Natural killer cell (primary cell): Measurements from ENCODE around the gene ARHGAP26. TPM values are rescaled to one million over a fixed set of nuclear protein-coding genes. Genes with fewer than 3 reads are reported as not detected.

Source experiments
- ATAC-seq, 3 donors: fragments of 150-1000 bp in 2 of 3; fragments of 200-7000 bp in 1 of 3; cut with Tn5 transposase; 1 replicate in 1 of 3; 2 replicates in 2 of 3; pipeline ENCODE4 v1.10.0; 2021; ENCODE audit warnings: mild to moderate bottlenecking in 2 of 3, moderate library complexity in 2 of 3
- DNase-seq, 2 donors: peaks; one replicate each; pipeline versions ENCODE4 v3.0.0 to v3.0.0-alpha.2; 2013 to 2021; ENCODE audit warnings: mixed read lengths in 1 of 2
- H3K27ac ChIP-seq: one replicate; pipeline ENCODE4 v1.5.1; 2013; ENCODE audit warnings: mild to moderate bottlenecking, low read length
- H3K27me3 ChIP-seq: one replicate; pipeline ENCODE4 v1.6.1; 2013; ENCODE audit warnings: low read length; ENCODE audit not compliant: control insufficient read depth, insufficient read depth
- H3K36me3 ChIP-seq: one replicate; pipeline ENCODE4 v1.6.1; 2013; ENCODE audit warnings: low read length; ENCODE audit not compliant: control insufficient read depth, insufficient read depth
- H3K4me1 ChIP-seq: one replicate; pipeline ENCODE4 v1.6.1; 2013; ENCODE audit warnings: low read length; ENCODE audit not compliant: control insufficient read depth, insufficient read depth
- H3K4me3 ChIP-seq: one replicate; pipeline ENCODE4 v1.5.1; 2013; ENCODE audit warnings: low read length
- H3K9me3 ChIP-seq: one replicate; pipeline ENCODE4 v1.6.1; 2013; ENCODE audit warnings: low read length; ENCODE audit not compliant: control insufficient read depth, insufficient read depth
- H3K27ac Mint-ChIP-seq, 2 donors: one replicate each; pipeline ENCODE4 v1.8.0; 2022; ENCODE audit warnings: mild to moderate bottlenecking in 2 of 2, mixed read lengths in 2 of 2, moderate library complexity in 1 of 2
- H3K27me3 Mint-ChIP-seq, 2 donors: one replicate each; pipeline ENCODE4 v1.8.0; 2022; ENCODE audit warnings: low read depth in 2 of 2, mixed read lengths in 2 of 2
- H3K36me3 Mint-ChIP-seq: one replicate; pipeline ENCODE4 v1.8.0; 2022; ENCODE audit warnings: mixed read lengths
- H3K4me1 Mint-ChIP-seq, 2 donors: one replicate each; pipeline ENCODE4 v1.8.0; 2022; ENCODE audit warnings: mixed read lengths in 2 of 2
- H3K4me3 Mint-ChIP-seq: one replicate; pipeline ENCODE4 v1.8.0; 2022; ENCODE audit warnings: mild to moderate bottlenecking, moderate library complexity, mixed read lengths
- H3K9me3 Mint-ChIP-seq, 2 donors: one replicate each; pipeline ENCODE4 v1.8.0; 2022; ENCODE audit warnings: mixed read lengths in 2 of 2
- WGBS: methylation state at CpG from one replicate; pipeline ENCODE4 v1.1.7; 2013; ENCODE audit warnings: missing lambda C conversion rate; ENCODE audit not compliant: insufficient coverage; 5-methylcytosine and 5-hydroxymethylcytosine counted together
- intact Hi-C: fragments of 100-400 bp; cut with micrococcal nuclease; formaldehyde crosslinking; loops from one replicate; pipeline ENCODE4 v1.14.2; 2022
- total RNA-seq, 4 donors: library from RNA; stranded (reverse); fragments of 120-200 nt in 1 of 4; gene quantifications; one replicate each; pipeline versions ENCODE4 v1.2.3 to v1.2.4, GENCODE V29; 2013 to 2022
- TF ChIP-seq, protein P1 (sequence below): fragments of 200-600 bp; IDR thresholded peaks from one replicate; pipeline ENCODE4 v1.8.0; 2022; ENCODE audit warnings: antibody characterized with exemption

Gene ARHGAP26
- total RNA-seq, 3 donors from 2014 or later (not counting 1 experiment from before 2014, with no cell fraction given), result 153 to 159 (median 158) TPM

DNA sequence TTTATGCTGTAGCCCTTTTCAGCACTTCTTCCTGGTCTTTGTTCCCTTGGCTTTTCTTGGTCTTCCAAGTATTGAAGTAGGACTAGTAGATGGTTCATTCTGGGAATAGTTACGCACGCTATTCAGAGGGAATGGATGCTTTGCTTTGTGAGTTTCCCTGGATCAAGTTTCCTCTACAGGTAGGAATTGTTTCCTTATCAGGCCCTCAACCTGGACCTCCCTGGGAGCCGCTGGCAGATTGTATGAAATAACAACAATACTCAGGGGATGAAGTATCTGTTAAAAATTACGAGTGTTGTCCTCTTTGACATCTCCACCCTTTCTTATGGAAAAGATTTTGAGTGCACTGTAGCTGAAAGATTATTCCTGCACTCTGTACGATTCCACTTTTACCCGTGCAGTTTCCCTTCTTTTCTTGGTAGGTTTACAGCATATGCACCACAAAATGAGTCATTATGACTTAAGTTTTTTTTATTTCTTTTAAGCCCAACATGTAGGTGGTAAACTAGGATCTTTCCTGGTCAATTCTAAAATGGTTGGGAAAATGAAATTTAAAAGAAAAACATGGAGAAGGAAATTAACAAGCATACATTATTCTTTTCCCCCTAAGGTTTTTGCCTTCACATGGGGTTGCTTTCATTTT lies 57.9 kb downstream of the ARHGAP26 start:
- no peak overlapping the region for H3K4me3 ChIP-seq
- 95% methylated on average over 5 of the region's 6 CpGs for WGBS
- ATAC-seq, result no peak
- no peaks in the 10 kb centered on the region for H3K9me3 ChIP-seq
- intact Hi-C loops, result loop anchor here (2.0 kb wide), 1 partner anchor 41 kb away; no protein-coding TSS in a partner anchor
- DNase-seq, result no peak
- no peak overlapping the region for H3K27ac Mint-ChIP-seq
- H3K27ac ChIP-seq, result no peak overlapping the region
- H3K36me3 Mint-ChIP-seq, result no peaks in the 10 kb centered on the region
- peaks cover 94 to 95% of the 10 kb centered on the region in 2 donors for H3K4me1 Mint-ChIP-seq
- no peaks in the 10 kb centered on the region for H3K27me3 ChIP-seq
- no peaks in the 10 kb centered on the region for H3K9me3 Mint-ChIP-seq
- H3K36me3 ChIP-seq, result no peaks in the 10 kb centered on the region
- peak overlapping the region; percentile 51 for H3K4me3 Mint-ChIP-seq
- no peaks in the 10 kb centered on the region for H3K27me3 Mint-ChIP-seq
- TF ChIP-seq, protein P1, sequence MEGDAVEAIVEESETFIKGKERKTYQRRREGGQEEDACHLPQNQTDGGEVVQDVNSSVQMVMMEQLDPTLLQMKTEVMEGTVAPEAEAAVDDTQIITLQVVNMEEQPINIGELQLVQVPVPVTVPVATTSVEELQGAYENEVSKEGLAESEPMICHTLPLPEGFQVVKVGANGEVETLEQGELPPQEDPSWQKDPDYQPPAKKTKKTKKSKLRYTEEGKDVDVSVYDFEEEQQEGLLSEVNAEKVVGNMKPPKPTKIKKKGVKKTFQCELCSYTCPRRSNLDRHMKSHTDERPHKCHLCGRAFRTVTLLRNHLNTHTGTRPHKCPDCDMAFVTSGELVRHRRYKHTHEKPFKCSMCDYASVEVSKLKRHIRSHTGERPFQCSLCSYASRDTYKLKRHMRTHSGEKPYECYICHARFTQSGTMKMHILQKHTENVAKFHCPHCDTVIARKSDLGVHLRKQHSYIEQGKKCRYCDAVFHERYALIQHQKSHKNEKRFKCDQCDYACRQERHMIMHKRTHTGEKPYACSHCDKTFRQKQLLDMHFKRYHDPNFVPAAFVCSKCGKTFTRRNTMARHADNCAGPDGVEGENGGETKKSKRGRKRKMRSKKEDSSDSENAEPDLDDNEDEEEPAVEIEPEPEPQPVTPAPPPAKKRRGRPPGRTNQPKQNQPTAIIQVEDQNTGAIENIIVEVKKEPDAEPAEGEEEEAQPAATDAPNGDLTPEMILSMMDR, result no peak
- peaks cover 44% of the 10 kb centered on the region for H3K4me1 ChIP-seq

- TF ChIP-seq, protein P1, result no peak
- 92% methylated on average over 5 of the region's 5 CpGs for WGBS
- no peak overlapping the region for H3K4me3 ChIP-seq
- peaks cover 42% of the 10 kb centered on the region for H3K4me1 ChIP-seq
- H3K4me3 Mint-ChIP-seq, result peak overlapping the region; percentile 56
- no peaks in the 10 kb centered on the region for H3K36me3 Mint-ChIP-seq
- H3K27me3 ChIP-seq, result no peaks in the 10 kb centered on the region
- ATAC-seq, result no peak
- no peaks in the 10 kb centered on the region for H3K9me3 ChIP-seq
- H3K27me3 Mint-ChIP-seq, result no peaks in the 10 kb centered on the region
- H3K36me3 ChIP-seq, result no peaks in the 10 kb centered on the region
- H3K27ac Mint-ChIP-seq, result peak overlapping the region in 1 of 2 donors; percentile 52
- DNase-seq, result no peak
- no peak overlapping the region for H3K27ac ChIP-seq
- H3K4me1 Mint-ChIP-seq, result peaks cover 89 to 92% of the 10 kb centered on the region in 2 donors
- H3K9me3 Mint-ChIP-seq, result no peaks in the 10 kb centered on the region
- intact Hi-C loops, result no loop called here
Observed at GRCh38 chr5:142828797-142829535, 58.8 kb downstream of the ARHGAP26 start.

DNA sequence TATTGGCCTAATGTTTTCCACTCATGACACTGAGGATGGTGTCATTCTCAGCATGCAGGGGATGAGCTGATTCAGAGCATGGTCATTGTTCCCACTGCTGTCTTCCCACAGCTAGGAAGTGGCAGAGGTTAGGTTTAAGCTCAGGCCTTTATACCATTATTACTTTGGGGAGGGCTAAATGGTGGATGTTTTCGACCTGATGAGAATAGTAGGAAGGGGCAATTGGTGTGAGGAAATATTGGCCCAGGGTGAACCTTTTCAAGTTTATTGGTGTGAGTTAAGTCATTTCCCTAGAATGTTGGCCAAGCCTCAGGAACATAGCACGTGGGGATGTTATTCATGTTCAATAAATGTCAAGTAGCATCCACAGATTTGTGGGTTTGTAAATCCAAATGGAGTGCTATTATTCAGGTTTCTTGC lies 59.6 kb downstream of the ARHGAP26 start:
- intact Hi-C loops, result no loop called here
- no peak overlapping the region for H3K4me3 Mint-ChIP-seq
- no peak overlapping the region for H3K27ac ChIP-seq
- DNase-seq (no peak), ATAC-seq (no peak)
- no peaks in the 10 kb centered on the region for H3K27me3 Mint-ChIP-seq
- no peaks in the 10 kb centered on the region for H3K9me3 Mint-ChIP-seq
- H3K4me3 ChIP-seq, result no peak overlapping the region
- no peaks in the 10 kb centered on the region for H3K36me3 Mint-ChIP-seq
- peaks cover 88 to 90% of the 10 kb centered on the region in 2 donors for H3K4me1 Mint-ChIP-seq
- peaks cover 35% of the 10 kb centered on the region for H3K4me1 ChIP-seq
- no peaks in the 10 kb centered on the region for H3K9me3 ChIP-seq
- WGBS, result 92% methylated on average over 2 of the region's 2 CpGs
- TF ChIP-seq, protein P1, result no peak
- peak overlapping the region in 1 of 2 donors; percentile 52 for H3K27ac Mint-ChIP-seq
- H3K27me3 ChIP-seq, result no peaks in the 10 kb centered on the region
- no peaks in the 10 kb centered on the region for H3K36me3 ChIP-seq
